DOHH2 (cell line): ENCODE data around the gene F13A1.

Experiments used
- EZH2phosphoT487 ChIP-seq: fragments of 200-600 bp; sonication (generic); IDR thresholded peaks from 2 replicates; pipeline ENCODE4 v1.6.1; 2017; ENCODE audit warnings: borderline replicate concordance, mild to moderate bottlenecking, antibody characterized with exemption, low read length, moderate library complexity, mixed read lengths
- TF ChIP-seq, protein P1 (sequence below): fragments of 200-600 bp; sonication (generic); IDR thresholded peaks from one replicate; pipeline ENCODE4 v1.5.1; 2014; ENCODE audit warnings: antibody characterized with exemption, mild to moderate bottlenecking, low read depth, low read length; ENCODE audit not compliant: poor library complexity, severe bottlenecking

- TF ChIP-seq, protein P1, sequence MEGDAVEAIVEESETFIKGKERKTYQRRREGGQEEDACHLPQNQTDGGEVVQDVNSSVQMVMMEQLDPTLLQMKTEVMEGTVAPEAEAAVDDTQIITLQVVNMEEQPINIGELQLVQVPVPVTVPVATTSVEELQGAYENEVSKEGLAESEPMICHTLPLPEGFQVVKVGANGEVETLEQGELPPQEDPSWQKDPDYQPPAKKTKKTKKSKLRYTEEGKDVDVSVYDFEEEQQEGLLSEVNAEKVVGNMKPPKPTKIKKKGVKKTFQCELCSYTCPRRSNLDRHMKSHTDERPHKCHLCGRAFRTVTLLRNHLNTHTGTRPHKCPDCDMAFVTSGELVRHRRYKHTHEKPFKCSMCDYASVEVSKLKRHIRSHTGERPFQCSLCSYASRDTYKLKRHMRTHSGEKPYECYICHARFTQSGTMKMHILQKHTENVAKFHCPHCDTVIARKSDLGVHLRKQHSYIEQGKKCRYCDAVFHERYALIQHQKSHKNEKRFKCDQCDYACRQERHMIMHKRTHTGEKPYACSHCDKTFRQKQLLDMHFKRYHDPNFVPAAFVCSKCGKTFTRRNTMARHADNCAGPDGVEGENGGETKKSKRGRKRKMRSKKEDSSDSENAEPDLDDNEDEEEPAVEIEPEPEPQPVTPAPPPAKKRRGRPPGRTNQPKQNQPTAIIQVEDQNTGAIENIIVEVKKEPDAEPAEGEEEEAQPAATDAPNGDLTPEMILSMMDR, result no peak
- no peak for TF ChIP-seq EZH2phosphoT487
Observed at GRCh38 chr6:6331393-6331792, 10.9 kb upstream of the F13A1 start.
